ENCODE results near the gene IKZF3. TPM values are rescaled to one million over a fixed set of nuclear protein-coding genes. Genes with fewer than 3 reads are reported as not detected.

Gene IKZF3
- total RNA-seq, 1 experiment from 2014 or later, result 0.08 TPM

GRCh38 chr17:39828443-39828842 is 35.7 kb downstream of the IKZF3 start:
- in situ Hi-C loops (cut with HindIII; ENCODE audit: low pct_unique_long_range_greater_than_20kb, low sequenced_read_pairs), result no loop called here
- no peak for DNase-seq (ENCODE audit: low read depth, low spot score)

DNA sequence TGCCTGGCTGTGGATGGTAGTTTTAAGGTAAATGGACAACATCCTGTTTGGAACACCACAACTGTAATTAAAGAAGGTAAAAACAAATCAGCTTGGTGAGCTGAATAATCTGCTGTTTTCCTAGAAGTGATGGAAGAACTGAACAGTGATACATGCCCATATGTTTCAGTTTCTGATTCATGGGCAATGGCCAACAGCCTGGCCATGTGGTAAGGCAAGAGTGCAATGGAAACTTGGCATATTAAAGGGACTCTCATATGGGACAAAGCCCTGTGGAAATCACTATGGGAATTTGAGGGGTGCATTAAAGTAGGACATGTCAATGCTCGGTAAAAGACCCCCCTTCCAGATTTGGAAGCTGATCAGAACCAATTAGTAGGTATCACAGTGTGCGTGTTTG is 37.8 kb downstream of the IKZF3 start:
- in situ Hi-C loops (cut with HindIII; ENCODE audit: low pct_unique_long_range_greater_than_20kb, low sequenced_read_pairs), result no loop called here

GRCh38 chr17:39823407-39824054 is 40.6 kb downstream of the IKZF3 start:
- DNase-seq (ENCODE audit: low read depth, low spot score), result no peak
- in situ Hi-C loops (cut with HindIII; ENCODE audit: low pct_unique_long_range_greater_than_20kb, low sequenced_read_pairs), result no loop called here

More for the DNA sequence above, 37.8 kb downstream of the IKZF3 start:
- no peak for DNase-seq (ENCODE audit: low read depth, low spot score)

DNA sequence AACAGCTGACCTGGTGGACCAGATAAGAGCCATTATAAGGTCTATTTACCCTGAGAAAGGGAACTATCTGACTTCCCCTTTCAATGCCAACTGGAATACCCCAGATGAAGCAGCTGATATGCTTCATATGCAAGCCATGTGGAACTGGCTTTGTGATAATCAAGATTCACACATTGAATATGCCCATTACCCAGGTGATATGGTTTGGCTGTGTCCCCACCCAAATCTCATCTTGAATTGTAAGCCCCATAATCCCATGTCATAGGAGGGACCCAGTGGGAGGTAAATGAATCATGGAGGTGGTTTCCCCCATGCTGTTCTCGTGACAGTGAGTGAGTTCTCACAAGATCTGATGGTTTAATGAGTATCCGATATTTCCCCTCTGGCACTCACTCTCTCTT is 42.1 kb downstream of the IKZF3 start:
- no peak for DNase-seq (ENCODE audit: low read depth, low spot score)
- in situ Hi-C loops (cut with HindIII; ENCODE audit: low pct_unique_long_range_greater_than_20kb, low sequenced_read_pairs), result no loop called here

GRCh38 chr17:39820987-39821386 is 43.1 kb downstream of the IKZF3 start:
- DNase-seq (ENCODE audit: low read depth, low spot score), result no peak
- in situ Hi-C loops (cut with HindIII; ENCODE audit: low pct_unique_long_range_greater_than_20kb, low sequenced_read_pairs), result no loop called here

DNA sequence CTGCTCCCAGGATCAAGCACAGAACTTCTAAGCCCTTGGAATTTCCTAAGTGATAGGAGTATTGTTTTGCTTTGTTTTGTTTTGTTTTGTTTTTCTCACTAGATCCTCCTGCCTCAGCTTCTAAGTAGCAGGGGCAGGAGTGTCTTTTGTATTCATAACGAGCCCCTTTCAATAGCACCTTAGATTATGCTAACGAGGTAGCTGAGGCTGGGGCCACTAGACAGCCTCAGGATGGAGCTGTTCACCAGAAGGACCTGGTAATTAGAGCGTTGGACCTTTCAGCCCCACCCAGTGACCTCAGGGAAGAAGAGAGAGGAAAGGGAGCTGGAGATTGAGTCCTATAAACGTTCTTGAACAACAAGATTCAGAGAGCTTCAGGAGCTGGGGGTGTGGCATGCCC is 43.6 kb downstream of the IKZF3 start:
- DNase-seq (ENCODE audit: low read depth, low spot score), result peak; percentile 22
- in situ Hi-C loops (cut with HindIII; ENCODE audit: low pct_unique_long_range_greater_than_20kb, low sequenced_read_pairs), result no loop called here

DNA sequence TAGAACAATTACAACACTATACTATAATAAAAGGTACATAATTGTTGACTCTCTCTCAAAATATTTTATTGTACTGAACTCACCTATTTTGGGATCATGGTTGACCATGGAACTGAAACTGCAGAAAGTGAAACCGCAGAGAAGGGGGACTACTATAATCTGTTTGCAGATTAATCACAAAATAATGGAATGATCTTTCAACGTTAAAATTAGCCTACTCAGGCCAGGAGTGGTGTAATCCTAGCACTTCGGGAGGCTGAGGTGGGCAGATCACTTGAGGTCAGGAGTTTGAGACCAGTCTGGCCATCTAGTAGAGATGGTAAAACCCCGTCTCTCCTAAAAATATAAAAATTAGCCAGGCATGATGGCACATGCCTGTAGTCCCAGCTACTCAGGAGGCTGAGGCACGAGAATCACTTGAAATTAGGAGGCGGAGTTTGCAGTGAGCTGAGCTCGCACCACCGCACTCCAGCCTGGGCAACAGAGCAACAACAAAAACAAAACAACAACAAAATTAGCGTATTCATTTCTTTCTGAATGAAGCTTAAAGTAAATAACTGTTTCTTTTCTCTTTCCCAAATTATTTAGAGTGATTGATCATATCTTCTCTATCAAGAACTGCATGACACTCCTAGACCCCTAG is 45.6 kb downstream of the IKZF3 start:
- no peak for DNase-seq (ENCODE audit: low read depth, low spot score)
- in situ Hi-C loops (cut with HindIII; ENCODE audit: low pct_unique_long_range_greater_than_20kb, low sequenced_read_pairs), result no loop called here

GRCh38 chr17:39816272-39816671 is 47.8 kb downstream of the IKZF3 start:
- in situ Hi-C loops (cut with HindIII; ENCODE audit: low pct_unique_long_range_greater_than_20kb, low sequenced_read_pairs), result no loop called here
- no peak for DNase-seq (ENCODE audit: low read depth, low spot score)

DNA sequence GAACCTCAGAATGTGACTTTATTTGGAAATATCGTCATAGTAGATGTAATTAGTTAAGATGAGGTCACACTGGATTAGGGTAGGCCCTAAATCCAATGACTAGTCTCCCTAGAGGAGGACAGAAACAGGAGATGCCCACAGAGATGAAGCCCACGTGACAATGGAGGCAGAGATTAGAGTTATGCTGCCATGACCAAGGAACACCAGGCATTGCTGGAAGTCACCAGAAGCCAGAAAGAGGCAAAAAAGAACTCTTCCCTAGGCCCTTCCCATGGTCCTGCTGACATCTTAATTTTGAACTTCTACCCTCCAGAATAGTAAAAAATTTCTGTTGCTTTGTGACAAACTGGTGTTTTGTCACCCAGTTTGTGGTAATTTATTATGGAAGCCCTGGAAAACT is 49.6 kb downstream of the IKZF3 start:
- in situ Hi-C loops (cut with HindIII; ENCODE audit: low pct_unique_long_range_greater_than_20kb, low sequenced_read_pairs), result no loop called here
- DNase-seq (ENCODE audit: low read depth, low spot score), result no peak

GRCh38 chr17:39813631-39814030 is 50.5 kb downstream of the IKZF3 start:
- in situ Hi-C loops (cut with HindIII; ENCODE audit: low pct_unique_long_range_greater_than_20kb, low sequenced_read_pairs), result no loop called here
- no peak for DNase-seq (ENCODE audit: low read depth, low spot score)

DNA sequence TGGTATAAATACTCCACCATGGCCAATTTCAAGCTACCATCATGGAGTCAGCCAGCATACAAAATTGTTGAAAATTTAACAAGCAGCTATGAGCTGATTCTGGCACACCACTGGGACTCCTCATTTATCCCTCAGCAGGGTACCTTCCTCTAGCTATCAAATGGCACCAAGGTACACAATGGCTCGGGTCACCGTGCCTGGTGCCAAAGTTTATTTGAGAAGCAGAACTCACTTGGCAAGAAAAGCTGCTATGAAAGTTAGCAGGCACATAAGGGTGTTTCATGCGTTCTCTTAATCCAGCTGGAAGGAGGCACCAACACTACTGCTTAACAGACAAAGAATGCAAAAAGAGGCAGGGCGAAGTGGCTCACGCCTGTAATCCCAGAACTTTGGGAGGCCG is 51.6 kb downstream of the IKZF3 start:
- in situ Hi-C loops (cut with HindIII; ENCODE audit: low pct_unique_long_range_greater_than_20kb, low sequenced_read_pairs), result no loop called here
- DNase-seq (ENCODE audit: low read depth, low spot score), result no peak

- in situ Hi-C loops (cut with HindIII; ENCODE audit: low pct_unique_long_range_greater_than_20kb, low sequenced_read_pairs), result no loop called here
- no peak for DNase-seq (ENCODE audit: low read depth, low spot score)
Measured at GRCh38 chr17:39810939-39811728, 53.0 kb downstream of the IKZF3 start.

GRCh38 chr17:39809221-39809620 is 54.9 kb downstream of the IKZF3 start:
- DNase-seq (ENCODE audit: low read depth, low spot score), result no peak
- in situ Hi-C loops (cut with HindIII; ENCODE audit: low pct_unique_long_range_greater_than_20kb, low sequenced_read_pairs), result no loop called here

- no peak for DNase-seq (ENCODE audit: low read depth, low spot score)
- in situ Hi-C loops (cut with HindIII; ENCODE audit: low pct_unique_long_range_greater_than_20kb, low sequenced_read_pairs), result no loop called here
Measured at GRCh38 chr17:39808409-39808997, 55.6 kb downstream of the IKZF3 start.

DNA sequence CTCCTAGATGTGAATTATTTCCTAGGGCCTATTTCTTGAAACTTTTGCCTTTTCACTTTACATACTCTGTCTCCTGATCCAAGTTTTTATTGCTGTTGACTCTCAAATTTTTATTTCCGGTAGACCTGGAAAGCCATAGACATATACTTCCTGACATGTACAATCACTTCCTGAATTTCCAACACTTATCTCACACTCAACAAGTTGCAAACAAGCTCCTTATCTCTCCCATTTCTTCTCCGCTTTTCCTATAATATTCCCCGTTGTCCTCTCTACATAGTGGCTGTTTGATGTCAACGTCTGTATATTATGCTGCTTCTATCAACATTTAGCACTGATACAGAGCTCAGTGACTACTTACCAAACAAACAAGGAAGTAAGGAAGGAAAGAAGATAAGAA is 59.3 kb downstream of the IKZF3 start:
- DNase-seq (ENCODE audit: low read depth, low spot score), result no peak
- in situ Hi-C loops (cut with HindIII; ENCODE audit: low pct_unique_long_range_greater_than_20kb, low sequenced_read_pairs), result no loop called here

DNA sequence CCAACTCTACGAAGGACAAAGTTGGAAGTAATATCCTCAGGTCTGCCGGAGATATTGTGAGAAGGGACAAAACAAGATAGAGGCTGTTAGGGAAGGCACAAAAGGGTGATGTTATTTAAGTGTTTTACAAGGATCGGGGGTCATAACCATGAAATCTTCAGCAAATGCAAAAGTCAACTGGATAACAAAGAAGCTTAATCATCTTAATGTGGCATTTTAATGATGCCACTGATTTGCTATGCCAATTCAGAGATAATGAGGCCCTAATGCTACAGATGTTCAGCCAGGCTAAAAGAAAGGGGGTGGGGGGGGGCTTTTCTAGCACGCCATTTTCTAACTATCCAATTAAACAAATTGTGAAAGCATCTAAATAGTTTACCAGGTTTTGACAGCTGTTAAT is 63.1 kb downstream of the IKZF3 start:
- in situ Hi-C loops (cut with HindIII; ENCODE audit: low pct_unique_long_range_greater_than_20kb, low sequenced_read_pairs), result no loop called here
- DNase-seq (ENCODE audit: low read depth, low spot score), result no peak

GRCh38 chr17:39800540-39800939 is 63.6 kb downstream of the IKZF3 start:
- in situ Hi-C loops (cut with HindIII; ENCODE audit: low pct_unique_long_range_greater_than_20kb, low sequenced_read_pairs), result no loop called here
- peak; percentile 71 for DNase-seq (ENCODE audit: low read depth, low spot score)

DNA sequence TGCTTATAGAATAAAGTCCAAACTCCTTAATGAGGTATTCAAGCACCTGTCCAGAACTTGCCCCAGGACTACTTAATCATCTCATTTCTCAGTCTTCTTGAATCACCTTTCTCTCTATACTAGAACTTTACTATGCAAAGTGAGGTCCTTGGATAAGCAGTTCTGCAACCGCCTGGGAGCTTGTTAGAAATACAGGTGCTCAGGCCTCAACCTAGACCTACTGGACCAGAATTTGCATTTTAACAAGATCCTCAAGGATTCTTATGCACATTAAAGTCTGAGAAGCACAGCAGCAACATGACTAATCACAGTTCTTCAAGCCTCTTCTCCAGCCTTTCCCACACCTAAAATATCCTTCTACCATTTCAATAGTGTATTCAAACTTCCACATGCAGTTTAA is 64.7 kb downstream of the IKZF3 start:
- DNase-seq (ENCODE audit: low read depth, low spot score), result no peak
- in situ Hi-C loops (cut with HindIII; ENCODE audit: low pct_unique_long_range_greater_than_20kb, low sequenced_read_pairs), result no loop called here
